GM21515 (cell line): ENCODE results near the gene GCSAM.
A peak's percentile ranks its signal among the peaks of the same experiment; 100 is the strongest.
"Not testable (repeated sequence)": the region's sequence is repeated elsewhere in the genome, so short reads cannot be mapped to it uniquely, and the experiment has no call there.

ENCODE experiments used
- ATAC-seq: cut with Tn5 transposase; IDR thresholded peaks from one replicate; pipeline ENCODE4 v1.9.1; 2021; ENCODE audit not compliant: unreplicated experiment

GCSAM gene

DNA sequence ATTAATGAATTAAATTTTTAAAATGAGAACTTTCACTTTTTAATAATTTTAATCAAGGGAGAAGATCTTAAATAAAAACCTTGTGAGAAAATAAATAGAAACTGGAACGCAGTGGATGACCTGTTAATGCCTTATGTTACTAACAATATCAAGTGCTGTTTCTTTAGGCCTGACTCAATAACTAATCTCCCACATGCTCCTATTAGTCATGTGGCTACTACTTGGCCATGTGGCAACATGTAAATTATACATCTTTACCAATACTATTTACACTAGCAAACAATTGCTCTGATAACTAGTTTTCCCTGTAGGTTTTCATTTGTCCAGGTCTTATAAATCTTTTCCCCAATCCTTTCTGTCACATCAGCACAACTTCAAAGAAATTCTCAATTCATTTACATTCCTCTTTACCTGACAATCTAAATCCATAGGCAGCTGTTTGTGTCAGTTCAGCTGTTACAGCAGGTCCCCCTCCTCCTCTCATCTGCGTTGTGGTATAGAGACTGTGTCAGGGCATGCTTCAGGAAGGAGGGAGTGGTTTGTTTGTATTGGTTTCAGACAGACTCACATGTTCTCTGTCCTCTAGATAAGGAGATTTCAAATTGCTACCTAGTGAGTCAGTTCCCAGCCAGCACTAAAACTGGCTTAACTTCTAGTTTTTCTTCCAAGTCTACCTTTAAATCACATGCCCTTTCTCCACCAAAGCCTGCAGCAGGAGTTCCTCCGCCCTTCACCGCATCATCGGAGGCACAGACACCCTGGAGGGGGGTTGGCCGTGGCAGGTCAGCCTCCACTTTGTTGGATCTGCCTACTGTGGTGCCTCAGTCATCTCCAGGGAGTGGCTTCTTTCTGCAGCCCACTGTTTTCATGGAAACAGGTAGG is 58.2 kb downstream of the GCSAM start:
- ATAC-seq, result peak; percentile 85

DNA sequence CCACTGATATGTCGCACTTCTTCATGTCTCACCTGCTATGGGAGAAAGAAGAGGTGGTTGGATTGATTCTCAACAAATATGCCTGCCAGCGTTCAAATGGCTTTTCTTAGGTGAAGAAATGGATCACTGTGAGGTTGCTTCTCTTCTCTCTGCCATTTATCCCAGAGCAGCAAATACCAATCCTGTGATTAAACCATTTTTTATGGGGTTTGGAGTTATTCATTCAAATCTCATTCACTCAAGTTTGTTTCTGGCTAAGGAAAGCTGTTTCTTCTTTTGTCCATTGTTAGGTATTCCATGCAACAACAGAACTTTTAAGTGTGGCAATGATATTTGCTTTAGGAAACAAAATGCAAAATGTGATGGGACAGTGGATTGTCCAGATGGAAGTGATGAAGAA is 59.0 kb downstream of the GCSAM start:
- no peak for ATAC-seq

DNA sequence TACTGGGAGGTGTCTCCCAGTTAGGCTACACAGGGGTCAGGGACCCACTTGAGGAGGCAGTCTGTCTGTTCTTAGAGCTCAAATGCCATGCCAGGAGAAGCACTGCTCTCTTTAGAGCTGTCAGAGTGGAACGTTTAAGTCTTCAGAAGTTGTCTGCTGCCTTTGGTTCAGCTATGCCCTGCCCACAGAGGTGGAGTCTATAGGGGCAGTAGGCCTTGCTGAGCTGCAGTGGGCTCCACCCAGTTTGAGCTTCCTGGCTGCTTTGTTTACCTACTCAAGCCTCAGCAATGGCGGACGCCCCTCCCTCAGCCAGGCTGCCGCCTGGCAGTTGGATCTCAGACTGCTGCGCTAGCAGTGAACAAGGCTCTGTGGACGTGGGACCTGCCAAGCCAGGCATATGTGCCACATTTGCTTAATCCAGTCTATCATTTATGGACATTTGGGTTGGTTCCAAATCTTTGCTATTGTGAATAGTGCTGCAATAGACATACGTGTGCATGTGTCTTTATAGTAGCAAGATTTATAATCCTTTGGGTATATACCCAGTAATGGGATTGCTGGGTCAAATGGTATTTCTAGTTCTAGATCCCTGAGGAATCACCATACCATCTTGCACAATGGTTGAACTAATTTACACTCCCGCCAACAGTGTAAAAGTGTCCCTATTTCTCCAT is 60.5 kb downstream of the GCSAM start:
- not testable (repeated sequence) for ATAC-seq
